Measurements from ENCODE around the gene FBXW11. TPM values are rescaled to one million over a fixed set of nuclear protein-coding genes. Genes with fewer than 3 reads are reported as not detected.

Gene FBXW11
- total RNA-seq, 1 experiment from 2014 or later, result 52.0 TPM

GRCh38 chr5:171826132-171826531 is 180.3 kb downstream of the FBXW11 start:
- H4K20me1 ChIP-seq (ENCODE audit: insufficient read depth), result no peaks in the 10 kb centered on the region
- no peak overlapping the region for H2AFZ ChIP-seq (ENCODE audit: low read depth, low read length, poor library complexity, severe bottlenecking)
- POLR2A ChIA-PET, result no interaction called here
- no peak overlapping the region for H3K27ac ChIP-seq (ENCODE audit: low read depth, low read length)
- H3K36me3 ChIP-seq (ENCODE audit: control insufficient read depth in 1 of 2, insufficient read depth in 2 of 2, low read length in 2 of 2), result no peaks in the 10 kb centered on the region
- RAD21 ChIA-PET (ENCODE audit: low non-redundant PET in 1 of 2, low total read pairs in 2 of 2, uncharacterized antibody in 2 of 2, unreplicated experiment in 2 of 2), result no interaction called here
- H3K79me2 ChIP-seq (ENCODE audit: insufficient read depth, low read length), result no peaks in the 10 kb centered on the region
- no peak overlapping the region for H3K4me3 ChIP-seq (replicated peaks in 1 of 2; ENCODE audit: low read depth in 1 of 2, low read length in 2 of 2)
- H3K4me2 ChIP-seq (ENCODE audit: low read length), result no peak overlapping the region
- H3K27me3 ChIP-seq (ENCODE audit: insufficient read depth, low read length), result no peaks in the 10 kb centered on the region
- DNase-seq (ENCODE audit: low read depth, low spot score), result no peak
- intact Hi-C loops (cut with micrococcal nuclease), result no loop called here
- peaks cover 0 to 6% of the 10 kb centered on the region in 2 experiments; a peak in 1 of 4 replicates for H3K4me1 ChIP-seq (ENCODE audit: control insufficient read depth in 1 of 2, insufficient read depth in 2 of 2, low read length in 2 of 2)
- H3K9ac ChIP-seq (ENCODE audit: low read length), result no peak overlapping the region
- TF ChIP-seq POLR2AphosphoS5 (IDR thresholded peaks at IDR 0.05; ENCODE audit: low read depth, low read length), result no peak
- TF ChIP-seq EZH2 (IDR thresholded peaks at IDR 0.05), result no peak
- no peak for TF ChIP-seq EZH2phosphoT487 (IDR thresholded peaks at IDR 0.05; ENCODE audit: borderline replicate concordance)
- no peak for TF ChIP-seq CEBPB (IDR thresholded peaks at IDR 0.05; ENCODE audit: low read depth)
- TF ChIP-seq ELF1 (IDR thresholded peaks at IDR 0.05; ENCODE audit: borderline replicate concordance, low read depth), result no peak
- TF ChIP-seq EGR1 (IDR thresholded peaks at IDR 0.05; ENCODE audit: low read depth), result no peak
- no peak for TF ChIP-seq POLR2A (IDR thresholded peaks at IDR 0.05; ENCODE audit: borderline replicate concordance, extremely low read depth, insufficient read depth, insufficient read length)
- TF ChIP-seq CBX3 (IDR thresholded peaks at IDR 0.05; ENCODE audit: low read depth), result no peak
- no peak for TF ChIP-seq RAD21 (IDR thresholded peaks at IDR 0.05; ENCODE audit: low read depth)
- TF ChIP-seq ATF3 (IDR thresholded peaks at IDR 0.05), result no peak
- no peak for TF ChIP-seq CTCF (IDR thresholded peaks at IDR 0.05 in 2 of 3, conservative IDR thresholded peaks at IDR 0.05 in 1 of 3; ENCODE audit: borderline replicate concordance in 1 of 3, insufficient read depth in 1 of 3, low read depth in 2 of 3, low read length in 2 of 3)
- TF ChIP-seq ZNF274 (IDR thresholded peaks at IDR 0.05; ENCODE audit: low read depth, low read length), result no peak
- TF ChIP-seq, protein P1, sequence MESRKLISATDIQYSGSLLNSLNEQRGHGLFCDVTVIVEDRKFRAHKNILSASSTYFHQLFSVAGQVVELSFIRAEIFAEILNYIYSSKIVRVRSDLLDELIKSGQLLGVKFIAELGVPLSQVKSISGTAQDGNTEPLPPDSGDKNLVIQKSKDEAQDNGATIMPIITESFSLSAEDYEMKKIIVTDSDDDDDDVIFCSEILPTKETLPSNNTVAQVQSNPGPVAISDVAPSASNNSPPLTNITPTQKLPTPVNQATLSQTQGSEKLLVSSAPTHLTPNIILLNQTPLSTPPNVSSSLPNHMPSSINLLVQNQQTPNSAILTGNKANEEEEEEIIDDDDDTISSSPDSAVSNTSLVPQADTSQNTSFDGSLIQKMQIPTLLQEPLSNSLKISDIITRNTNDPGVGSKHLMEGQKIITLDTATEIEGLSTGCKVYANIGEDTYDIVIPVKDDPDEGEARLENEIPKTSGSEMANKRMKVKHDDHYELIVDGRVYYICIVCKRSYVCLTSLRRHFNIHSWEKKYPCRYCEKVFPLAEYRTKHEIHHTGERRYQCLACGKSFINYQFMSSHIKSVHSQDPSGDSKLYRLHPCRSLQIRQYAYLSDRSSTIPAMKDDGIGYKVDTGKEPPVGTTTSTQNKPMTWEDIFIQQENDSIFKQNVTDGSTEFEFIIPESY (IDR thresholded peaks at IDR 0.05; ENCODE audit: extremely low read depth, insufficient replicate concordance, low read length), result no peak
- no peak for TF ChIP-seq YY1 (IDR thresholded peaks at IDR 0.05; ENCODE audit: extremely low read depth, insufficient replicate concordance, low read depth, low read length)
- TF ChIP-seq FOSL1 (IDR thresholded peaks at IDR 0.05; ENCODE audit: low read depth), result no peak
- TF ChIP-seq SP1 (IDR thresholded peaks at IDR 0.05; ENCODE audit: low read depth), result no peak
- CTCF ChIA-PET, result no interaction called here
- ATAC-seq, result no peak
- BruUV-seq (replicated peaks), result no TSS peak
- H3K9me3 ChIP-seq (ENCODE audit: control insufficient read depth in 1 of 2, insufficient read depth in 1 of 2, low read depth in 1 of 2, low read length in 2 of 2), result peaks cover 0 to 4% of the 10 kb centered on the region in 2 experiments; a peak in 1 of 4 replicates
- no peaks in the 10 kb centered on the region for H3K9me2 ChIP-seq (ENCODE audit: insufficient read depth)
